IPS-20b (cell line): Measurements from ENCODE around the gene KHNYN.
"Not testable (repeated sequence)": the region's sequence is repeated elsewhere in the genome, so short reads cannot be mapped to it uniquely, and the experiment has no call there.

Source experiments
- H3K27ac ChIP-seq: one replicate; pipeline ENCODE4 v1.5.1; 2013; ENCODE audit warnings: low read length
- H3K27me3 ChIP-seq: 2 replicates; pipeline ENCODE4 v1.6.1; 2013; ENCODE audit warnings: mild to moderate bottlenecking, low read length, inconsistent platforms; ENCODE audit not compliant: insufficient read depth
- H3K36me3 ChIP-seq: 2 replicates; pipeline ENCODE4 v1.6.1; 2013; ENCODE audit warnings: low read depth, mild to moderate bottlenecking, inconsistent platforms, low read length, moderate library complexity; ENCODE audit not compliant: insufficient read depth
- H3K4me1 ChIP-seq: 2 replicates; pipeline ENCODE4 v1.6.1; 2013; ENCODE audit warnings: mild to moderate bottlenecking, control low read depth, inconsistent platforms, low read length, moderate library complexity; ENCODE audit not compliant: insufficient read depth
- H3K4me3 ChIP-seq: 2 replicates; pipeline ENCODE4 v1.5.1; 2013; ENCODE audit warnings: mild to moderate bottlenecking, low read length, inconsistent platforms
- H3K9ac ChIP-seq: 2 replicates; pipeline ENCODE4 v1.6.1; 2013; ENCODE audit warnings: low read depth, mild to moderate bottlenecking, inconsistent platforms, low read length, moderate library complexity
- H3K9me3 ChIP-seq: 2 replicates; pipeline ENCODE4 v1.6.1; 2013; ENCODE audit warnings: mild to moderate bottlenecking, low read depth, low read length, inconsistent platforms; ENCODE audit not compliant: insufficient read depth

KHNYN gene

GRCh38 chr14:24470450-24470849, 40.7 kb downstream of the KHNYN start:
- not testable (repeated sequence) for H3K36me3 ChIP-seq, H3K9ac ChIP-seq, H3K27ac ChIP-seq, H3K9me3 ChIP-seq, H3K4me3 ChIP-seq, H3K4me1 ChIP-seq, H3K27me3 ChIP-seq

GRCh38 chr14:24473211-24473610, 43.5 kb downstream of the KHNYN start:
- Histone ChIP-seq H3K36me3 (no peaks in the 10 kb centered on the region), H3K4me3 (no peak overlapping the region), H3K9ac (no peak overlapping the region), H3K27ac (no peak overlapping the region), H3K4me1 (no peaks in the 10 kb centered on the region), H3K9me3 (no peaks in the 10 kb centered on the region; the same call in 1 of the 2 replicates), H3K27me3 (no peaks in the 10 kb centered on the region)

GRCh38 chr14:24475261-24475660, 45.5 kb downstream of the KHNYN start:
- Histone ChIP-seq H3K4me1 (no peaks in the 10 kb centered on the region), H3K9me3 (no peaks in the 10 kb centered on the region; the same call in 1 of the 2 replicates), H3K4me3 (no peak overlapping the region), H3K27me3 (no peaks in the 10 kb centered on the region), H3K27ac (no peak overlapping the region), H3K9ac (no peak overlapping the region), H3K36me3 (no peaks in the 10 kb centered on the region)

GRCh38 chr14:24479999-24480398, 50.2 kb downstream of the KHNYN start:
- H3K27me3 ChIP-seq, H3K4me3 ChIP-seq, H3K4me1 ChIP-seq, H3K9ac ChIP-seq, H3K36me3 ChIP-seq, H3K9me3 ChIP-seq, H3K27ac ChIP-seq: not testable (repeated sequence)

GRCh38 chr14:24481622-24482324, 52.0 kb downstream of the KHNYN start:
- Histone ChIP-seq H3K4me3 (no peak overlapping the region), H3K27me3 (no peaks in the 10 kb centered on the region), H3K4me1 (no peaks in the 10 kb centered on the region), H3K9me3 (no peaks in the 10 kb centered on the region), H3K27ac (no peak overlapping the region), H3K9ac (no peak overlapping the region), H3K36me3 (no peaks in the 10 kb centered on the region)

- not testable (repeated sequence) for H3K27ac ChIP-seq, H3K9me3 ChIP-seq, H3K36me3 ChIP-seq, H3K9ac ChIP-seq, H3K4me3 ChIP-seq, H3K27me3 ChIP-seq, H3K4me1 ChIP-seq
Measured at GRCh38 chr14:24482699-24483303, 53.0 kb downstream of the KHNYN start.

- H3K9me3 ChIP-seq: no peaks in the 10 kb centered on the region
- H3K27me3 ChIP-seq: no peaks in the 10 kb centered on the region
- no peaks in the 10 kb centered on the region for H3K4me1 ChIP-seq
- H3K4me3 ChIP-seq: no peak overlapping the region
- no peak overlapping the region for H3K9ac ChIP-seq
- H3K36me3 ChIP-seq: no peaks in the 10 kb centered on the region
- no peak overlapping the region for H3K27ac ChIP-seq
Measured at GRCh38 chr14:24483604-24484252, 54.0 kb downstream of the KHNYN start.
